Skeletal muscle tissue (tissue), 4 donors: ENCODE results near the gene CCDC121. TPM values are rescaled to one million over a fixed set of nuclear protein-coding genes. Genes with fewer than 3 reads are reported as not detected.
"Not testable (repeated sequence)": the region's sequence is repeated elsewhere in the genome, so short reads cannot be mapped to it uniquely, and the experiment has no call there.

Source experiments
- H3K27ac ChIP-seq: one replicate; pipeline ENCODE4 v1.7.0; 2013; ENCODE audit warnings: mild to moderate bottlenecking, low read depth, low read length, inconsistent platforms
- H3K27me3 ChIP-seq, 3 donors: one replicate each; pipeline ENCODE4 v1.7.0; 2013; ENCODE audit warnings: low read length in 3 of 3; ENCODE audit not compliant: control insufficient read depth in 3 of 3, insufficient read depth in 3 of 3
- H3K36me3 ChIP-seq, 3 donors: one replicate each; pipeline ENCODE4 v1.7.0; 2013; ENCODE audit warnings: low read length in 3 of 3; ENCODE audit not compliant: control insufficient read depth in 3 of 3, insufficient read depth in 3 of 3
- H3K4me1 ChIP-seq, 3 donors: one replicate each; pipeline ENCODE4 v1.7.0; 2013; ENCODE audit warnings: low read length in 3 of 3, mild to moderate bottlenecking in 3 of 3; ENCODE audit not compliant: control insufficient read depth in 3 of 3, insufficient read depth in 3 of 3
- H3K4me3 ChIP-seq, 3 donors: one replicate each; pipeline ENCODE4 v1.7.0; 2013; ENCODE audit warnings: low read length in 3 of 3
- H3K9ac ChIP-seq, 3 donors: one replicate each; pipeline ENCODE4 v1.7.0; 2013; ENCODE audit warnings: low read length in 3 of 3, mild to moderate bottlenecking in 3 of 3, moderate library complexity in 2 of 3, low read depth in 1 of 3
- H3K9me3 ChIP-seq, 3 donors: one replicate each; pipeline ENCODE4 v1.7.0; 2013; ENCODE audit warnings: low read length in 3 of 3; ENCODE audit not compliant: control insufficient read depth in 3 of 3
- total RNA-seq: library from RNA; depleted of rRNA; stranded (reverse); fragments of >200 nt; gene quantifications from one replicate; pipeline ENCODE4 v1.2.3, GENCODE V29; 2014
- donor health status: Osteomylitis.

Gene CCDC121
- total RNA-seq, 1 donor from 2014 or later, result 6.3 TPM

GRCh38 chr2:27638037-27638637 is 9.3 kb upstream of the CCDC121 start:
- Histone ChIP-seq H3K4me1 (no peaks in the 10 kb centered on the region), H3K27ac (no peak overlapping the region), H3K9ac (no peak overlapping the region), H3K4me3 (no peak overlapping the region), H3K36me3 (peaks cover 41 to 74% (median 62%) of the 10 kb centered on the region in 3 donors), H3K27me3 (no peaks in the 10 kb centered on the region), H3K9me3 (no peaks in the 10 kb centered on the region)

GRCh38 chr2:27636766-27637165 is 8.0 kb upstream of the CCDC121 start:
- H3K36me3 ChIP-seq, result peaks cover 46 to 82% (median 62%) of the 10 kb centered on the region in 3 donors

DNA sequence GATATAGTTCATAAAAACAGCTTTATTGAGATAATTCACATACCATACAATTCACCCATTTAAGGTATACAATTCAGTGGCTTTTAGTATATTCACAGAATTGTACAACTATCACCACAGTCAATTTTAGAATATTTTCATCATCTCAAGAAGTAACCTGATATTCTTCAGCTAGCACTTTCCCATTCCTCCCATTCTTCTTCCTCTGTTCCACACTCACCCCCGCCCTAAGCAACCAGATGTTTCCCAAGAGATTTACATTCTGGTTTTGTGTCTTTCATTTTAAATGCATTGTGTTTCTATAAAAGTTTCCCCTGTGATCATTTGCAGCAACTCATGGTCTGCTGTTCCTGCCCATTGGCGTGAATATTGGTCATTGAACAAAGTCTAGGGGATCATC is 5.5 kb upstream of the CCDC121 start:
- Histone ChIP-seq H3K9me3 (no peaks in the 10 kb centered on the region), H3K4me3 (no peak overlapping the region), H3K9ac (no peak overlapping the region), H3K4me1 (peaks cover 5 to 11% (median 6%) of the 10 kb centered on the region in 3 donors), H3K27me3 (no peaks in the 10 kb centered on the region), H3K27ac (no peak overlapping the region), H3K36me3 (peaks cover 39 to 73% (median 56%) of the 10 kb centered on the region in 3 donors)

More at GRCh38 chr2:27636766-27637165, 8.0 kb upstream of the CCDC121 start:
- Histone ChIP-seq H3K4me1 (no peaks in the 10 kb centered on the region), H3K4me3 (no peak overlapping the region), H3K27ac (no peak overlapping the region), H3K9me3 (no peaks in the 10 kb centered on the region), H3K27me3 (no peaks in the 10 kb centered on the region), H3K9ac (no peak overlapping the region)

DNA sequence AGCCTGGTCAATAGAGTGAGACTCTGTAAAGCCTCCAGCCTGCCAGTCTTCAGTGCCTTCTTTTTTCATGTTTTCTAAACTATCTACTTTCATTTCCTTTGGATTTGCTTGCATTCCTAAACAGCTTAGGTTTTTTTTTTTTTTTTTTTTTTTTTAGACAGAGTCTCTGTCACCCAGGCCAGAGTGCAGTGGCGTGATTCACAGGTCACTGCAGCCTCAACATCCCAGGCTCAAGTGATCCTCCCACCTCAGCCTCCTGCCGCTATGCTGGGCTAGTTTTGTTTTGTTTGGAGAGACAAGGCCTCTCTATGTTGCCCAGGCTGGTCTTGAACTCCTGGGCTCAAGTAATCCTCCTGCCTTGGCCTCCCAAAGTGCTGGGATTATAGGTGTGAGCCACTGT is 1.4 kb upstream of the CCDC121 start:
- H3K36me3 ChIP-seq, result peaks cover 19 to 39% (median 33%) of the 10 kb centered on the region in 3 donors

DNA sequence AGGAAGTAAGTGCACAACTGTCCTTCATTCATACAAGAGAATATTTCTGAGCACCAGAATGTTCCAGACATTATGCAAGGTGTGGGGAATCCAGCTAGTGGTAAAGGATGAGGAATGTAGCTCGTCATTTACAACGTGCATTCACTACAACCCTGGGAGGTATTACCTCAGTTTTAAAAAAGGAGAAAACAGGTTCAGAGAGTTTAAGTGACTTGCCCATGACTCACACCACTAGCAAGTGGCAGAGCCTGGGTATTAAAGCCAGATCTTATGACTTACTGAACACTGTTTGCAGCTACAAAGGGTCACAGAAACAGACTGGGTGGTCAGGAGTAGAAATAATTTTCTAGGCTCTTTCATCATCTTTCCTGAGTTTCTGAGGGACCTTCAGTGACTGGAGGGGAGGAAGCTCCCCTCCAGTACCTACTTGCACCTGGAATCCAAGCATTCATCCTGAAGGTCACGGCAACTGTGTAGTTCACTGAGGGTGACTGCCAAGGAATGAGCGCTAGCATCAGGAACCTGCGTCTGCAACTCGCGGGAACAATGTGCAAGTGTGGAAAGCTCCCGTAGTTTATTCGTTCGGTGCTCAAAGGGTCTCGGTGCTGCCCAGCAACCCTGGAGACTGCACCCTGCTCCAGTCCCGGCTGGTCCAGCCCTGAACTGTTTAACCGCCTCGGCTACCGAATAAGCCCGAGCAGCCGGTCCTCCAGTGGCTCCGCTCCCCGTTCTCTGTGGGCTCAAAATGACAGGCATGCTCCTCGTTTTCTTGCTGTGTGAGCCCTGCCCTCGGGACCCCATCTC is 647 bp downstream of the CCDC121 start:
- Histone ChIP-seq H3K4me1 (peaks cover 11 to 22% (median 14%) of the 10 kb centered on the region in 3 donors), H3K9me3 (no peaks in the 10 kb centered on the region), H3K27ac (peak overlapping the region; percentile 70), H3K27me3 (no peaks in the 10 kb centered on the region), H3K36me3 (peaks cover 14 to 26% (median 23%) of the 10 kb centered on the region in 3 donors), H3K9ac (peak overlapping the region; percentile 92 to 95 (median 94)), H3K4me3 (peak overlapping the region; percentile 94 to 98 (median 94))

More for the DNA sequence above, 1.4 kb upstream of the CCDC121 start:
- not testable (repeated sequence) for H3K9ac ChIP-seq, H3K27ac ChIP-seq, H3K27me3 ChIP-seq, H3K4me3 ChIP-seq, H3K9me3 ChIP-seq
- peaks cover 11 to 22% (median 14%) of the 10 kb centered on the region in 3 donors for H3K4me1 ChIP-seq

- Histone ChIP-seq H3K4me1 (peaks cover 11 to 22% (median 14%) of the 10 kb centered on the region in 3 donors), H3K36me3 (peaks cover 8 to 26% (median 22%) of the 10 kb centered on the region in 3 donors)
- H3K9ac ChIP-seq, H3K9me3 ChIP-seq, H3K27me3 ChIP-seq, H3K4me3 ChIP-seq, H3K27ac ChIP-seq: not testable (repeated sequence)
These were observed 1.9 kb downstream of the CCDC121 start for GRCh38 chr2:27626921-27627320.

GRCh38 chr2:27626323-27626722 is 2.5 kb downstream of the CCDC121 start:
- Histone ChIP-seq H3K4me1 (peaks cover 11 to 22% (median 14%) of the 10 kb centered on the region in 3 donors), H3K36me3 (peaks cover 6 to 26% (median 19%) of the 10 kb centered on the region in 3 donors)
- H3K4me3 ChIP-seq, H3K9ac ChIP-seq, H3K27ac ChIP-seq, H3K9me3 ChIP-seq, H3K27me3 ChIP-seq: not testable (repeated sequence)

DNA sequence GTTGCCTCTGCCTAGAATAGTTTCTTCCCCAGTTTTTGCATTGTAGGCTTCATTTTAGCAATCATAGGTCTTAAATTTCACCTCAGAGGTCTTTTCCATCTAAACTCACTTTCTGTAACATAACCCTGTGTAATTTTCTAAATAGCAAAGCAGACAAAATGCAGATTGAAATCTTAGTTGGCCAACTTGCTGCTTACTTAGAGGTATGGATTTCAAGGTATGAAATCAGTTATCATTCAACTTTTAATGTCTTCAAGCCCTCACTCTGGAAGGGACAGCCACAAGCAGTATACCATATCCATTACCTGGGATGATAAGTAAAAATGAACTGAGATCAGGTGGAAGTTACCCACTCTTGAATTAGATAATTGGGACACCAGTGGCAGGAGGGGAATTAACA is 3.9 kb downstream of the CCDC121 start:
- Histone ChIP-seq H3K4me1 (peaks cover 11 to 17% (median 14%) of the 10 kb centered on the region in 3 donors), H3K4me3 (no peak overlapping the region), H3K36me3 (peaks cover 7 to 26% (median 16%) of the 10 kb centered on the region in 3 donors), H3K9me3 (no peaks in the 10 kb centered on the region), H3K27me3 (no peaks in the 10 kb centered on the region), H3K9ac (no peak overlapping the region), H3K27ac (no peak overlapping the region)

- Histone ChIP-seq H3K4me1 (peaks cover 2 to 4% (median 4%) of the 10 kb centered on the region in 3 donors), H3K9ac (no peak overlapping the region), H3K36me3 (peaks cover 10 to 31% (median 21%) of the 10 kb centered on the region in 3 donors), H3K27ac (no peak overlapping the region), H3K9me3 (no peaks in the 10 kb centered on the region), H3K4me3 (no peak overlapping the region), H3K27me3 (no peaks in the 10 kb centered on the region)
These were observed 5.9 kb downstream of the CCDC121 start for GRCh38 chr2:27622921-27623384.

DNA sequence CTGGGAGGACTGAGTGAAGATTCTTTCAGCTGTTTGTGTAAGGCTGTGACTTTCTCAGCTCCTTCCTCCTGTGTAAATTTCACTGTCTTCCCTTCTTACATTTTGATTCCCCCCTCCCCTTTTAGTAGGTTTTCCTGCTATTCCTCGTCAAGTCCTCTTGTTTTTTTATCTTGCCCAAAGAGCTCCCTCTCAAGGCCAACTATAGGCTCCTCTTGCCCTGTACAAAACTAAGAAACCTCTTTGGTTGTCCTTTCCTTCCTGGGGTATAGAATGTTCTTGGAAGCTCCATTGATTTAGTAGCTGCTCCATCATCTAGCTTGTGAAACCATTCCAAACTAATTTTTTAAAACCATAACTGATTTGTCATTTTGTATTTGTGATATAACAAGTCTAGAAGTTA is 7.3 kb downstream of the CCDC121 start:
- Histone ChIP-seq H3K36me3 (peaks cover 13 to 43% (median 32%) of the 10 kb centered on the region in 3 donors), H3K4me3 (no peak overlapping the region), H3K4me1 (no peaks in the 10 kb centered on the region), H3K27me3 (no peaks in the 10 kb centered on the region), H3K9me3 (no peaks in the 10 kb centered on the region), H3K27ac (no peak overlapping the region), H3K9ac (no peak overlapping the region)
